Caco-2 (cell line): Measurements from ENCODE around the gene BTBD6. TPM values are rescaled to one million over a fixed set of nuclear protein-coding genes. Genes with fewer than 3 reads are reported as not detected.

Experiments used
- BruUV-seq: library from RNA; stranded (reverse); fragments of 400-500 nt; replicated peaks from 2 replicates; lab custom pipeline; 2021; lab: Mats Ljungman, UMichigan
- CTCF ChIA-PET: fragments of 300-600 bp; sonication (Branson Sonifier 250); formaldehyde crosslinking; loops from one replicate; lab custom pipeline; 2022; ENCODE audit warnings: antibody characterized with exemption; lab: Charles Lee
- POLR2A ChIA-PET: fragments of 300-600 bp; sonication (Branson Sonifier 250); formaldehyde crosslinking; loops from one replicate; lab custom pipeline; 2022; ENCODE audit warnings: antibody characterized with exemption; lab: Charles Lee
- DNase-seq, 2 experiments: peaks; one replicate each; pipeline versions ENCODE4 v3.0.0 to v3.0.0-alpha.2; 2020 to 2022
- H3K27me3 ChIP-seq: replicated peaks from 2 replicates; pipeline ENCODE4 v1.6.0; 2011; ENCODE audit warnings: low read length; ENCODE audit not compliant: control insufficient read depth, insufficient read depth
- H3K36me3 ChIP-seq: 2 replicates; pipeline ENCODE4 v1.5.1; 2011; ENCODE audit warnings: low read length; ENCODE audit not compliant: control insufficient read depth, insufficient read depth
- H3K4me1 ChIP-seq: fragments of 250-450 bp; sonication (Bioruptor Pico); 2 replicates; pipeline ENCODE4 v1.5.1; 2020; ENCODE audit warnings: mild to moderate bottlenecking
- H3K4me3 ChIP-seq: 2 replicates; pipeline ENCODE4 v1.5.1; 2011; ENCODE audit warnings: low read depth, mild to moderate bottlenecking, control low read depth, low read length
- H3K9me3 ChIP-seq: fragments of 250-450 bp; sonication (Bioruptor Pico); 2 replicates; pipeline ENCODE4 v1.5.1; 2020; ENCODE audit warnings: mild to moderate bottlenecking, moderate library complexity
- H3K27ac Mint-ChIP-seq: one replicate; pipeline ENCODE4 v1.8.0; 2022; ENCODE audit warnings: mixed read lengths; ENCODE audit not compliant: unreplicated experiment
- H3K27me3 Mint-ChIP-seq: one replicate; pipeline ENCODE4 v1.8.0; 2022; ENCODE audit warnings: mixed read lengths; ENCODE audit not compliant: insufficient read depth, unreplicated experiment
- H3K36me3 Mint-ChIP-seq: one replicate; pipeline ENCODE4 v1.8.0; 2022; ENCODE audit warnings: mild to moderate bottlenecking, mixed read lengths; ENCODE audit not compliant: insufficient read depth, unreplicated experiment
- H3K4me1 Mint-ChIP-seq: one replicate; pipeline ENCODE4 v1.8.0; 2022; ENCODE audit warnings: low read depth, mixed read lengths; ENCODE audit not compliant: unreplicated experiment
- H3K4me3 Mint-ChIP-seq: one replicate; pipeline ENCODE4 v1.8.0; 2022; ENCODE audit warnings: mild to moderate bottlenecking, moderate library complexity, mixed read lengths; ENCODE audit not compliant: unreplicated experiment
- H3K9me3 Mint-ChIP-seq: one replicate; pipeline ENCODE4 v1.8.0; 2022; ENCODE audit warnings: mixed read lengths; ENCODE audit not compliant: unreplicated experiment
- CTCF ChIP-seq, 2 experiments: fragments of 200-600 bp in 1 of 2; IDR thresholded peaks; 1 replicate in 1 of 2; 2 replicates in 1 of 2; pipeline versions ENCODE4 v1.5.1 to v1.8.0; 2011 to 2022; ENCODE audit warnings: antibody characterized with exemption in 1 of 2, control low read depth in 1 of 2, inconsistent platforms in 1 of 2, low read depth in 1 of 2, low read length in 1 of 2, mild to moderate bottlenecking in 1 of 2, moderate library complexity in 1 of 2; ENCODE audit not compliant: insufficient read depth in 1 of 2, severe bottlenecking in 1 of 2, unreplicated experiment in 1 of 2
- intact Hi-C: fragments of 100-400 bp; cut with micrococcal nuclease; formaldehyde crosslinking; loops from one replicate; pipeline ENCODE4 v1.10.0; 2022; ENCODE audit not compliant: unreplicated experiment
- total RNA-seq: library from RNA; stranded (reverse); gene quantifications from 2 replicates; pipeline ENCODE4 v1.2.3, GENCODE V29; 2022

The BTBD6 gene
- total RNA-seq, 1 experiment from 2014 or later = 25.3 TPM

DNA sequence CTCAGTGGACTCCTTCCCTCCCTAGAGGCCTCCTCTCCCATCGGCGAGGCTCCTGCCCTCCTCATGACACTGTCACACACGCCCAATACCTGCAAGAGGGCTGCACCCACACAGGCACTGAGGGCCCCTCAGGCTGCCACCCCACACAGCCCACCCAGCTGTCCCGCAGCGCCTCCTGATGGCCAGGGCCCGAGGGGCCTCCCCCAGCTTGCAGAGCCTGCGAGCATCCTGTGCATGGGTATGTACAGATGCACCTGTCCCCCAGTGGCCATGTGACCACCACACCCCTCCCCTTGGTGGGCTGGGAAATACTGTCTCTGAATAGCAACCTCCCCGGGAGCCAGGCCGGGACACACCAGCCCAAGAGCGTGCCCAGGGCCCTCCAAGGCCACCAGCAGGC lies 48.3 kb upstream of the BTBD6 start:
- H3K4me1 ChIP-seq = 0 out of 2 replicates have a peak, but pooled peaks cover 5% of the 10 kb centered on the region
- no peak overlapping the region for H3K4me3 Mint-ChIP-seq
- TF ChIP-seq CTCF (IDR thresholded peaks at IDR 0.05; ENCODE audit: insufficient read depth in 1 of 2, low read depth in 1 of 2, low read length in 1 of 2, severe bottlenecking in 1 of 2, unreplicated experiment in 1 of 2) = no peak
- no peak overlapping the region for H3K4me3 ChIP-seq
- H3K4me1 Mint-ChIP-seq = peaks cover 6% of the 10 kb centered on the region
- DNase-seq = no peak
- H3K36me3 Mint-ChIP-seq = peaks cover 34% of the 10 kb centered on the region
- no peaks in the 10 kb centered on the region for H3K36me3 ChIP-seq
- no peaks in the 10 kb centered on the region for H3K27me3 ChIP-seq
- peaks cover 4% of the 10 kb centered on the region for H3K27me3 Mint-ChIP-seq
- ChIA-PET POLR2A (no interaction called here), CTCF (interaction anchor here (0.5 to 0.7 kb wide), 2 partner anchors 9 to 28 kb away, joined by 3 read pairs; no protein-coding TSS in a partner anchor)
- BruUV-seq = no TSS peak
- H3K9me3 ChIP-seq = no peaks in the 10 kb centered on the region
- intact Hi-C loops = no loop called here
- no peaks in the 10 kb centered on the region for H3K9me3 Mint-ChIP-seq
- no peak overlapping the region for H3K27ac Mint-ChIP-seq

- no peak for DNase-seq
- H3K36me3 ChIP-seq = no peaks in the 10 kb centered on the region
- ChIA-PET POLR2A (no interaction called here), CTCF (interaction anchor here (0.6 to 1.5 kb wide), 6 partner anchors 18 to 208 kb away, joined by 3 to 6 read pairs (median 4); partner anchors contain the start of genes BTBD6 and NUDT14)
- H3K9me3 Mint-ChIP-seq = no peaks in the 10 kb centered on the region
- intact Hi-C loops = no loop called here
- peaks cover 39% of the 10 kb centered on the region for H3K36me3 Mint-ChIP-seq
- no peaks in the 10 kb centered on the region for H3K9me3 ChIP-seq
- no peak overlapping the region for H3K27ac Mint-ChIP-seq
- H3K4me3 Mint-ChIP-seq = no peak overlapping the region
- H3K27me3 Mint-ChIP-seq = peaks cover 4% of the 10 kb centered on the region
- BruUV-seq = no TSS peak
- H3K4me1 Mint-ChIP-seq = peaks cover 6% of the 10 kb centered on the region
- TF ChIP-seq CTCF (IDR thresholded peaks at IDR 0.05; ENCODE audit: insufficient read depth in 1 of 2, low read depth in 1 of 2, low read length in 1 of 2, severe bottlenecking in 1 of 2, unreplicated experiment in 1 of 2) = no peak
- H3K4me3 ChIP-seq = no peak overlapping the region
- 0 out of 2 replicates have a peak, but pooled peaks cover 5% of the 10 kb centered on the region for H3K4me1 ChIP-seq
- H3K27me3 ChIP-seq = no peaks in the 10 kb centered on the region
Observed at GRCh38 chr14:105200641-105201040, 47.7 kb upstream of the BTBD6 start.

DNA sequence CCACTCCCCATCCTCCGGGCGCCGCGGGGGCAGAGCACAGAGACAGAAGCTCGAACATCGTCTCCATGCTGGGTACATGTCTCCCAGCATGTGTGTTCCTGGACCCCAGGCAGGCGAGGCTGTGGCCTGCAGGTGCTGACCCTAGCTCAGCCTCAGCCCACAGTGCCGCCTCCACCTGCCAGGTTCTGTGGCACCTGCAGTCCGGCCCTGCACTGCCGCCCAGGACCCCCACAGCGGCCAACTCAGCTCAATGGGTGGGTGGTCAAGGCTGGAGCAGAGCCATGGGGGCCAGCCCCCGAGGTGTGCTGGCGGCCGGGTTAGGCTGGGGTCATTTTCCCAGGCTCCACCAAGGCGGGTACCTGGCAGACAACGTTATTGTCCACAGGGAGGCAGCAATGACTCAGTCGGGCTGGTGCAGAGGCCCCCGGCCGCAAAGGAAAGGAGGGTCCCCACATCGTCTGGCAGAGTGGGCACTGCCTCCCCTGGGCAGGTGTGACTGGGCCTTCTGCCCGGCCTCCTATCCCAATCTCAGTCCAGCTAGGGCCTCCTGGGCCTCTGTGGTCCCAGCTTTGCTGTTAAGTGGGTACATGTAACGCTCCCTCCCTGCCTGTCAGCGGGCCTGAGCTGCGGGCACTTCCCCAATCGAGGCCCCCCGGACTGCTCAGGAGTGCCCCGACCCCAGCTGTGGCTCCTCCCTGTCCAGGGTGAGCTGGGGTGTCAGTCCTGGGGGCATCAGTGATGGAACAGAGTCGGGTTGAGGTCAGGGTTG lies 47.0 kb upstream of the BTBD6 start:
- CTCF ChIA-PET = interaction anchor here (0.6 to 1.5 kb wide), 7 partner anchors 19 to 208 kb away, joined by 3 to 6 read pairs (median 3); partner anchors contain the start of genes BTBD6 and NUDT14
- TF ChIP-seq CTCF (IDR thresholded peaks at IDR 0.05; ENCODE audit: insufficient read depth in 1 of 2, low read depth in 1 of 2, low read length in 1 of 2, severe bottlenecking in 1 of 2, unreplicated experiment in 1 of 2) = no peak
- no peaks in the 10 kb centered on the region for H3K36me3 ChIP-seq
- H3K27me3 Mint-ChIP-seq = peaks cover 4% of the 10 kb centered on the region
- no peak overlapping the region for H3K27ac Mint-ChIP-seq
- H3K9me3 Mint-ChIP-seq = no peaks in the 10 kb centered on the region
- no TSS peak for BruUV-seq
- no peak overlapping the region for H3K4me3 Mint-ChIP-seq
- H3K27me3 ChIP-seq = no peaks in the 10 kb centered on the region
- DNase-seq = no peak
- no peaks in the 10 kb centered on the region for H3K9me3 ChIP-seq
- POLR2A ChIA-PET = no interaction called here
- H3K4me3 ChIP-seq = no peak overlapping the region
- H3K36me3 Mint-ChIP-seq = peaks cover 39% of the 10 kb centered on the region
- H3K4me1 ChIP-seq = 0 out of 2 replicates have a peak, but pooled peaks cover 5% of the 10 kb centered on the region
- peaks cover 6% of the 10 kb centered on the region for H3K4me1 Mint-ChIP-seq
- intact Hi-C loops = no loop called here
